GM21526 (cell line): Measurements from ENCODE around the gene CAPN5.
A peak's percentile ranks its signal among the peaks of the same experiment; 100 is the strongest.

Experiments
- ATAC-seq: cut with Tn5 transposase; IDR thresholded peaks from one replicate; pipeline ENCODE4 v1.9.1; 2021; ENCODE audit warnings: moderate library complexity; ENCODE audit not compliant: unreplicated experiment, low FRiP score

Gene CAPN5

DNA sequence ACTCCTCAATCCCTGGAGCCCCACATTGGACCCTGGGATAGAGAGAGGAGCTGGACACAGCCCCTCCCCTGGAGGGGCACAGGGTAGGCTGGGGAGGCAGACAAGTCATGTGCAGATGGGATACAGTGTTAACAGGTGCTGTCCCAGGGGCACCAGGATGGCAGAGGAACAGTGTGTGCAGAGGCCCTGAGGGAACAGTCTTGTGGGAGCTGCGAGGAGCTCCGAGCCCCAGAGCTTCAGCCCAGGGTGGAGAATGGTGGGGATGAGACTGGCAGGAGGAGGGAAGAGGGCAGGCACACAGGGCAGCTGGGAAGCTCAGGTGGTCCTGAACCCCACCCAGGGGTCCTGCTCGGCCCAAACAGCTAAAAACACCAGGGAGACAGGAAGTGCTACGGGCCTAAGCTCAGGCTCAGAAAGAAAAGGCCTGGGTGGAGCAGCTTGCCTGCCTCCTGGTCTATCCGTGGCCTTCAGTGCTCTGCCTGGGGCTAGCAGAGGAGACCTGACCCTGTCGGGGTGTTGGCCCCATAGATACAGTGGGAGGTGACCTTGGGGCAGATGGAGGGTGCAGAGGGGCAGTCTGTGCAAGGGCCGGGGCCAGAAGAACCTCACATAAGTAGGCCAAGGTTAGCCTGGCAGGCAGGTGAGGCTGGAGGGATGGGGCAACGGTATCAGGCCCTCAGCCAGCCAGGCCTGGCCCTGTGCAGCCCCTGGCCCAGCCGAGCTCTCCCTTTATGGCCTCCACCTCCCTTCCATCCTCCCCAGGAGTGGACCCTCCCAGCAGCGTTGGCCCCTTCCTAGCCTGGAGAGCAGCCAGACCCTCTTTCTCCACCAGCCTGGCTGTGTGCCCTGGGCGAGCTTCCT is 15.4 kb downstream of the CAPN5 start:
- ATAC-seq: no peak

DNA sequence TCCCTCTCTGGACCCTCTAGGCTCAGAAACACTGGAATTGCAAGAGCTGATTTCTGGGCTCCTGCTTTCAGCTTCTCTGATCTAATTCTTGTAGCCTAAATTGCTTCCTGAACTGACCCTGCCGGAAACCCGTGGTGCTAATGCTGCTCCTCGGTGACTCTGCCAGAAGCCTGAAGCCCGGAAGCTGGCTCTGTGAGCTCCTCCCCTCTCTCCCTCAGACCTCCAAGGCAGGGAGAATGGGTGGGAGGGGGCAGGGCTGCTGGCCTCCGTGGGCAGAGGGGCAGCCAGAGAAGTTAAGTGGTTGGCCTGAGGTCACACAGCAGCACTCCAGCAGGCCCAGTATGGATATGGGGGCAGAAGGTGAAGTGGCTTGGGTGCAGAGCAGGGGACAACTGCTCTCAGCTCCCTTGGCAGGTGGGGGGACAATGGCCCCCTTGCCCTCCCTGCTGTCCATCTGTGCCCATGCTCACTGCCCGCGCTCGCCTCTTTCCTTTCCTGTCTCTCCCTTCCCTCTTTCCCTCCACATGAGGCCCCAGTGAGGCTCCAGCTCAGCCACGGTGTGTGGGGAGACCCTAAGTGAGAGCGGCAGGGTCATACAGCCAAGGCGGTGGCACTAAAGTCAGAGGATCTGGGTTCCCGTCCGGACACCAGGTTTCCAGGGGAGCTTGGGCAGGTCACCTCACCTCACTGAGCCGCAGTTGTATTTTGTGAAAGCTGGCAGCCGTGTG is 16.2 kb downstream of the CAPN5 start:
- no peak for ATAC-seq

DNA sequence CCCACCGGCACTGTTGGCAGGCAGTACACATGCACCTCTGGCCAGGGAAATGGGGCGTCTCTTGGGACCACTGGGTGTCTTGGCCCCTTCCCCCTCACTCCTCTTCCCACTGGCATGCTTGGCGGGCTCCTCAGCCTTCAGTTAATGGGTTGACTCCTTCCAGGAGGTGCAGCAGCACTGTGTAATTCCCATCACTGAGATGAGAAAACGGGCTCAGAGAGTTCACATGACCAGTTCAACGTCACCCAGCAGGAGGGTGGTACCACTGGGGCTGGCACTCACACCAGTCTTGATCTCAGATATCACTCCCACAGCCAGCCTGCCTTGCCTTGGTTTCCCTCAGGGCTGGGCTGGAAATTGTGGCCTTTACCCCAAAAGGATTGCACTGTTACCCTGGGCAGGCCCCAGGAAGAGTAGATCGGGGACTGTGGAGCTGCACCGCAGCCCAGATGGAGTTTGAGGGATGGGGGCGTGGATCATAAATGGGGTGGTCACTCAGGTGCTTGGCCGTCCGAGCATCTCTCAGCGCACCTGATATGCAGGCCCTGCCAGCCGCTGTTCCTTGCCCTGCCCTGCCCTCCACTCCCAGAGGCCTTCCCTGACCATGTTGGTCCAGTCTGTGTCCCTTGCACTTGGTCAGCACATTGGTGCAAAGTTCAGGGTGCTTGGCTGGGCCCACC is 16.9 kb downstream of the CAPN5 start:
- no peak for ATAC-seq

DNA sequence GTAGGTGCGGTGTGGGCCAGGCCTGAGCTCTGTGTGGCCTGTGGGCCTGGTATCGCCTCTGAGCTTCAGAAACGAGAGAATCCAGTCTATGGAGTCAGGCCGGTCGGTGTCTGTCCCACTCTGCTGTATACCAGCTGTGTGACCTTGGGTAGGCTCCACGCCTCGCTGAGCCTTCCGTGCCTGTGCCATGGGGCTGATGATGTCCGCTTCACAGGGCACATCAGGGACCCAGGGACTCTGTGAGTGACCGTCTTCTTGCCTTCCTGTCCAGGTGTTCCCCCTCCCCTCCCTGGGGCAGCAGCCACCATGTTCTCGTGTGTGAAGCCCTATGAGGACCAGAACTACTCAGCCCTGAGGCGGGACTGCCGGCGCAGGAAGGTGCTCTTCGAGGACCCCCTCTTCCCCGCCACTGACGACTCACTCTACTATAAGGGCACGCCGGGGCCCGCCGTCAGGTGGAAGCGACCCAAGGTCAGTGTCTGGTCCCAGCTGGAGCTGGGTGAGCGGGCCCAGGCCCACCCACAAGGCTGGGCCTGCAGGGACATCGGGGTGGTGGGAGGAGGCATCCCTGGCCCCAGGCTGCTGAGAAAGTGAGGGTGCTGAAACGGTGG is 17.9 kb downstream of the CAPN5 start:
- no peak for ATAC-seq

DNA sequence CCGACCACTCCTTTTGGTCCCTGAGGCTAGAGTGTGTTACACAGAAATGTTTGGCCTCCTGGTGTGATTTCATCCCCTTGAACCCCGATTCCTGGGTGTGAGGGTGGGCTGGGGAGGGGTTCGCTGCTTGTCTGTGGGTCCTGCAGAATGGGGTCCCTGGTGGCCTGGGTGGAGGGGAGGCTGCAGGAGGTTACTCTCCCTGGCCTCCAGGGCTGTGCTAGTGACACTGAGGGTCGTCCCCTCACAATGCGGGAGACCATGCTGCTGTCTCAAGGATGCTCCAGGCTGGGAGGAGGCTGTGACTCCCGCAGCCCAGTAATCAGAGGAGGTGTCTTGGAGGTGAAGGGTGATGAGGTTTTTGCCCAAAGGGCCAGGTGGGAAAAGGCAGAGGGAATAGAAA is 18.9 kb downstream of the CAPN5 start:
- no peak for ATAC-seq

DNA sequence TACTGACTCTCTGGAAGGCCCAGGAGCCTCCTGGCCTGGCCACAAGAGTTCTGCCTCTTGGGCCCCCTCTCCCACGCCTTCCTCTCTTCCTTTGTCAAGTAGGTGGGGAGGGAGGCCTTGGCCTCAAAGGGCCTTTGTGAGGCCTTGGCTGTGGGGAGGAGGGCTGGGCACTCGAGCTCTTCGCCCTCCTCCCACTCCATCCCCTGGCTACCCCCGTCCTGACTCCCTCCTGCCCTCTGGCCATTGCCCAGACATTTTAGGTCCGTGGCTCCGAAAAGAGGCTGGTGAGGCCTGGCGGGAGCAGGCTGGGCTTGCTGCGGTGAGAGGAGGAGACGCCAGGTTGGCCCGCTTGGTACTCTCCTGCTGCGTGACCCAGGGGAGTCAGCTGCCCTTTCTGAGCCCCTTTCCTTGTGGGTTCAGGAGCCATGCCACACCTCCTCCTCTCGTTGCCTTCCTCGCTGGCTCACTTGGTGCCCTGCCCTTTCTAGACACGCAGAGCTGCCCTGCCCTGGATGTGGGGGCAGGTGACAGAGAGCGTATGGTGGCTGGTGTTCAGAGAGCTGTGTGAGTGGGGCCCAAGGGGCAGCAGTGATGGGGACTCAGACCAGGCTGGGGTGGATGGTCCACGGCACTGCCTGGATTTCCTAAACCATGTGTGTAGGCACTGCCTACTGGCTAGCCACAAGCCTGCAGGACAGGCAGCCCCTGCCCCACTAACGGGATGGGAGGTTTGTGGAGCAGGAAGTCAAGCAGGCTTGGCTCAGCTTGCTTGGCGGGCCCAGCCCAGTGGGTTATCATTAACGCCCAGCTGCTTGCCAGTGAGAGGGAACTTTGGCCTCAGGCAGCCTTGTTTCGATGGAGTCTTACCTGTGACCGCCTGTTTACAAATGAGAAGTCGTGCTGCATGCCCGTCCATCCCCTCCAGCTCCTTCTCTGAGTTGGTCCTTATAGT is 20.0 kb downstream of the CAPN5 start:
- ATAC-seq: no peak

DNA sequence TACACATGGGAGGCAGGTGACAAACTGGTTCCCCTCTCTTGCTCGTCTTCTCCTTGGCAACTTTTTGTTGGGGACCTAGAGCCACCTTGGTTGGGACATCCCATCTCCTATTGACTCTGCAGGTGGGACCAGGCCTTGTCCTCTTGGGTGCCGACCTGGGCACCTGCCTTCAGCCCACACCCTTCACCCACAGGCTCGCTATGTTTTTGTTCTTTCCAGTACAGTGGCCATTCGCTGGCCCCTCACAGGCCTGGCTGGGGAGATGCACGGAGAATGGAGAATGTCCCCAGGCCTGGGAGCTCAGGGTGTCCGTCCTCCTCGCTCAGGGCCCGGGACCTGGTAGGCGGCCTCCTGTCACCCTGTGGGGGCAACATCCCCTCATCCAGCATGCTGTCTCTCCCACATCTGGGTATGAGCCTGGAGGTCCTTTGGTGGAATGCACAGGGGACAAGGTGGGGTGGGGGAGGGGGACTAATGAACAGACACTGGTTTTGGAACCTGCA is 21.0 kb downstream of the CAPN5 start:
- no peak for ATAC-seq

DNA sequence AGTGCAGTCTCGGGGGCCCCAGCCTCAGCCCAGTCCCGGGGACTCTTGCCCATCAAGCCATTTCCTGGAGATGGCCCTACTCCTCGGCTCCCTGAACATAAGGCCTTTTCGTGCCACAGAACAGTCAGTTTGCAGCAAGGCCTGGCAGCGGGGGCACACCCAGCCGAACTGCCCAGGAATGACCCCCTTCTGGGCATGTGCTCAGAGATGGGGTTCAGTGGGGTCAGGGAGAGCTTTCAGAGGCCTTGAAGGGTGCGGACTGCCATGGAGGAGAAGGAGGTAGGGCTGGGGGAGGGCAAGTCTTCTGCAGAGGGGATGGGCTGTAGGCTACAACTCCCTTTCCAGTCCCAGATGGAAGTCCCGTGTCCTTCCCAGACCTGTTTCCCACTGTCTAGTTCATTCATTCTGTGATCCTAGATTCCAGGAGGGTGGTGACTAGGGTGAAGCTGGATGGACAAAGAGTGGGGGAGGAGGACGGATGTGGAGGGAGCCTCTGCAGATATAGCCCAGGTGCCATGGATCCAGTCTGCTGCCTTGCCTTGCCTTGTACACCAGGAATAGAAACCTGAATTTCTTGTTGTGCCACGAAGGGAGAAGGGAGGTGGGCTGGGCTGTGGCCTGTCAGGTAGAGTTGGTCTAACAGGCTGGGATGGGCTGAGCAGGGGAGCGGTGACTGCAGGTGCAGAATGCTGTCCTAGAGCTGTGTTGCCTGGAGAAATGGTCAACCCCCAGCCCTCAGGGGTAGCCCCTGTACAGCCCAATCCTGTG is 21.6 kb downstream of the CAPN5 start:
- no peak for ATAC-seq

DNA sequence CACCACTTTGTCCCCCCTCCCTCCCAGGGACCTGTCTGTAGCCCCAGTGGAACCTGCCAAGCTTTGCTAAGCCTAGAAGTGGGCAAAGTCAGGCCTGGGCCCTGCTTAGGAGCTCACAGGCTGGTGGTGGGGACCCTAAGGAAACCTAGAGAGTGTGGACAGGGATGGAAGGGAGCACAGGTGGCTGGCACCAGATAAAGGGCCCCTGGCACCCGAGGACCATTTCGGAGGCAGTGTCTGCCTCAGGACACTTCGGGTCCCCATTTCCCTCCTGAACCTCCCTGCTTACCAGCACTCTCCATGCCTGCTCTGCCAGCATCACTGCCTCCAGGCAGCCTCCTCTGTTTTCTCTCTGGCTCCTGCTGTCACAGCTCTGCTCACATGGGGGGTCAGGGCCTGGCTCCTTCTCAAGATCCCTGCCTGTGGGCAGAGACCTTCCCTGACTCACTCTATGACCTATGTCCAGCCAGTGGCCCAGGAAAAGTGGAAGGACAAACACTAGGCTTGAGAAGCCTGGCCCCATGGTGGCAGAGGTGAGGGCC is 22.3 kb downstream of the CAPN5 start:
- ATAC-seq: no peak

DNA sequence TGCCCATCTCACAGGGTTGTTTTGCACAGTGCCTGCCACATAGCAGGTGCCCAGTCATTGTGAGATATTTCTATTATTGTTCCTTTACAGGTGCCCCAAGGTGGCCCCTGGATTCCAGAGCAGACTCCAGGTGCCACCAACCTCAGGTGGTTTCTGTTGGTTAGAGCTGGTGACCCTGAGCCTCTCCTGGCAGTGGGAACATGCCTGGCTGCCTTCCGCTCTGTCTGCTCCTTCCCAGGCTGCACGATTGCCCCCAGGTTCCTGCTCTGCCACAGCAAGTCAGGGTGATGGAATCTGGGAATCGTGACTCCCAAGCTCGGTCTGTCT is 23.2 kb downstream of the CAPN5 start:
- ATAC-seq: no peak

DNA sequence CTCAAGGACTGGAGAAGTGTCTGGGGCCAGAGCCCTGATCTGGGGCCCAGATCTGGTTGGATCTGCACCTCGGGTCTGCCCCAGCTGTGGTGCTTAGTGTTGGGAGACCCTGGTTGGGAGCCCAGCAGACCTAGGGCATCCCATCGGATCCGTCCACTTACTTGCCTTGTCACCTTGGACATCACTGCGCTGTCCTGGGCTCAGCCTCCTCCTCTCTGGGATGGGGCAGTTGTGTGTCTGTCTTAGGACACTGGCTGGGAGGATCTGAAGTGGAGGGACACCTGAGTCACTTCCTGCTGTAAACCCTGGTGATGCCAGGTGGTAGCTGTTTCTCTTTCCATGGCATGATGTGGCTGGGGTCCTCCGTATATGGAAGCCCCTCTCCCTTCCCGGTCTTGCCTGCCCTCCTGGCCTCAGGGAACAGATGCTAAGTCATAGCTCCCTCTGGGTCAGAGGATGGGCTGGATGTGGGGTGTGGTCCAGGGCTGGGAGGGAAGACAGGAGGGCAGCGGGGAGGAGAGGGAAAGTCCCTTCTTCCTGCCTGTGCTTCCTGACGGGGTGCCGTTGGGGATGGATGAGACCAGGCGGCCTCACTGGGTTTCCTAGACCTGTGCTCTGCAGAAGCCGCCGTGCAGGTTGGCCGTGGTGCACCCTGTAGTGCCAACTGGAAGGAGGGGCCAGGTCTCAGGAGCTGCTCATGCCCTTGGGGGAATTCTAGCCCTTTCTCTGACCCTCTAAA is 23.8 kb downstream of the CAPN5 start:
- no peak for ATAC-seq

DNA sequence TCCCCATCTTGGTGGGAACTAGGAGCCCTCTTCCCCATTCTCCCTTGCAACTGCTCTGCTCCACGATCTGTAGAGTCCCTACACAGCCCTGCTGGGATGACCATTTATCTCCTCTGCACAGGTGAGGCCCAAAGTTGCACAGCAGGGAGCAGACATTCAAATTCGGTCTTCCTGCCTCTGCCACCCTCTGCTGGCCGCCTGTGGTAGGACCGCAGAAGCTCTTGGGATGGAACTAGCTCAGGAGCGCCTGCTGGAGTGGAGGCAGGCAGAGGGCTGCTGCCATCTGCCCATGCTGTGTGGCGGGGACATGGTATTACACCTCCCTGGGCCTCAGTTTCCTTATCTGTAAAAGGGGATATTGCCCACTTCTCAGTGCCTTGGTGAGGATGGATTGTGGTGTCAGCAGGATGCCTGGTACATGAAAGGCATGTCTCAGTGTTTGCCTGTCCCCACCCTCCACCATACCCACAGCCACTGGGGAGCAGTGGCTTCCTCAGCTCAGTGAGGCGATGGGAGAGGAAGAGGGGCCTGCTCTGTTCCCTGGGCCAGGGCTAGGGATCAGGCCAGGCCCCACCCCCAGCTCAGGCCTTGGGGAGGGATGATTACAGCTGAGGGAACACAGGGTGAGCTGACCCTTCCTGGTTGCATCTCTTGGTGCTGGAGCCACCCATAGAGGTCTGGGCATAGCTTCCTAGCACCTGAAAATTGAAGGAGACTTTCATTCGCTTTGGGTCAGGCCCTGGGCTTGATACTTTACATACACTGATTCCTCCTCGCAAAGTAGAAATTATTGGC is 24.6 kb downstream of the CAPN5 start:
- peak; percentile 90 for ATAC-seq

DNA sequence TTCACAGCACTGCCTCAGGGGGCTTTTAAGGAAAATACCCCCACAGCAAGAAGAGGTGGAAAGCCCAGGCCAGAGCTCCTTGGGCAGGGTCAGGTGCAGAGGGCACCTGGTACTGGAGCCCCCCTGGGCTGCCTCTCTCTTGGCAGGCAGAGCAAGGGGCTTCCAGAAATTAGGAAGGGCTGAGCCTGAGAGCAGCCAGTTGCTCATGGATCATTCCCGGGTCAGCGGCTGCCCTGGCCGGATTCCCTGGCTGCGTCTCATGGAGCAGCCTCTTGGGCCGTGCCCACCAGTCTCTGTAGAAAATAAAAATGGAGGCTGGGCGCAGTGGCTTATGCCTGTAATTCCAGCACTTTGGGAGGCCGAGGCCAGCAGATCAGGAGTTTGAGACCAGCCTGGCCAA is 25.6 kb downstream of the CAPN5 start:
- ATAC-seq: no peak

DNA sequence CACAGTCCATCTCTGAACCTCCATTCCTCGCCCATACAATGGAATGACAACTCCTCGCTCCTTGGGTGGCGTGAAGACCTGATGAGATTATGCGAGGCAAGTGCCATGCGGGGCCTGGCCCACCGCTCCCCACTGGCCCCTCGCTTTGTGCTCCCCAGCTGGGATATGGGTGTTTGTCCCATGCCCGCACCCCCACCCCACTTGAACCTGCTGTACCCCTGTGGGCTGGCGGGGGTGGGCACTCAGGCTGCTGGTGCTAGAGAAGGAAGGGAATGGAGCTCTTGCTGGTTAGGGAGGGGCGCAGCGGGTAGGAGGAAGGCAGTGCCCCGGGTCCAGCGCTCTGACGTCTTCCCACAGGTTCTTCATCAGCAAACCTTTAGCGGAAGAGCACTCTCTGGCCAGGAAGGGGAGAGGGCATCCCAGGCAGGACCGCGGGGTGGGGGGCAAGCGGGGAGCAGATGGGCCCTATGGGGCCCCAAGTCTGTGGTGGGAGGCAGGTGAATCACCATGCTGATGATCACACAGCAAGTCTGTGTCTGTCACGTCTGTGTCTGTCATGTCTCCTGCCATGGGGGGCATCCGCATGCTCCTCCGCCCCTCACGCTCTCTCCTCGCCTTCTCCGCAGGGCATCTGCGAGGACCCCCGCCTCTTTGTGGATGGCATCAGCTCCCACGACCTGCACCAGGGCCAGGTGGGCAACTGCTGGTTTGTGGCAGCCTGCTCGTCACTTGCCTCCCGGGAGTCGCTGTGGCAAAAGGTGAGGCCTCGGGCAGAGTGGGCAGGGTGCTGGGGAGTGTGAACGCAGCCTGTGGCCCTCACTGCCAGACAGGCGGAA is 26.5 kb downstream of the CAPN5 start:
- no peak for ATAC-seq

DNA sequence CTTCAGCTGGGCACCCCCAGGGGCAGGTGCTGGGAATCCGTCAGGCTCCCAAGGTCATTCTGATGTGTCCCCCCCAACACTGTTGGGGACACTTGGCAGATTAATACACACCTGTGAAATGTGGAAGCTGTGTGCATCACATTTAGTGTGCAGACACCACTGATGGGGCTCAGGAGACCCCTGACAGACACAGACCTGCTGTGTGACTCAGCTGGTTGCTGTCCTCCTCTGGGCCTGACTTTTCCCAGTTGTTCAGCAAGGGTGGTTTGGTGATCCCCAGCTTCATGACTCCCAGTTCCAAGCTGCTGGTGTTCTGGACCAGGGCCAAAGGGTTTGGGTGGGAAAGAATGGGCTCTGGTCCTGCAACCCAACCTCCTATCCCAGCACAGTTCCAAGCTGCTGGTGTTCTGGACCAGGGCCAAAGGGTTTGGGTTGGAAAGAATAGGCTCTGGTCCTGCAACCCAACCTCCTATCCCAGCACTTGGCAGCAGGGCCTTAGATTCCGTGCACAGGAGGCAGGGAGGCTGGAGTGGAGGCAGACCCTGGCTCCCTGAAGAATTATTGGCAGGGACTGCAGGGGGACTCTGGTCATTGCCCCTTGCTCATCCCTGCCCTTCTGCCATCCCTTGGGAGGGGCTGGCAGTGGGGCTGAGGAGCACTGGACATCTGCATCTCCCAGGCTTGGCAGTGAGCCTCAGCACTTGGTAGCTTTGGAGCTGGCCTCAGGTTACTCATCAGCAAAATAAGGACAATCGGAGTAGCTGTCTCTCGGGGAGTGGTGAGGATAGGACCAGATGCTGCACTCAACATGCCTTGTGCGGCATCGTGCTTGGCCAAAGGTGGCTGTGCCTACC is 27.4 kb downstream of the CAPN5 start:
- ATAC-seq: no peak
